ENCODE data around the gene DDX43. TPM values are rescaled to one million over a fixed set of nuclear protein-coding genes. Genes with fewer than 3 reads are reported as not detected.

Gene DDX43
- total RNA-seq, 1 experiment from 2014 or later, result not detected

Other genes with a start within 250 kb of the DDX43 start
- 1.3 TPM in 1 of 2 replicates, not detected in the other for gene KHDC1L, start 169.3 kb upstream of the DDX43 start, total RNA-seq (2014; rRNA removed; shearing (Covaris generic))
- gene KHDC1, start 131.6 kb upstream of the DDX43 start, total RNA-seq (2014; rRNA removed; shearing (Covaris generic)), result 5.2 and 5.5 TPM in 2 replicates
- gene DPPA5, start 40.6 kb upstream of the DDX43 start, total RNA-seq (2014; rRNA removed; shearing (Covaris generic)), result not detected in 2 replicates
- gene KHDC3L, start 32.2 kb upstream of the DDX43 start, total RNA-seq (2014; rRNA removed; shearing (Covaris generic)), result not detected in 2 replicates
- not detected in 2 replicates for gene OOEP, start 24.9 kb upstream of the DDX43 start, total RNA-seq (2014; rRNA removed; shearing (Covaris generic))
- gene CGAS, start 57.5 kb downstream of the DDX43 start, total RNA-seq (2014; rRNA removed; shearing (Covaris generic)), result not detected in 2 replicates
- gene MTO1, start 66.9 kb downstream of the DDX43 start, total RNA-seq (2014; rRNA removed; shearing (Covaris generic)), result 17.0 and 17.4 TPM in 2 replicates
- 10,897 and 11,774 TPM in 2 replicates for gene EEF1A1, start 126.2 kb downstream of the DDX43 start, total RNA-seq (2014; rRNA removed; shearing (Covaris generic))

Data from H4 (cell line).